CD4-positive, alpha-beta T cell treated with Interleukin-4 for 4 hours (primary cell): Measurements from ENCODE around the gene ASAP2.

ENCODE experiments used
- DNase-seq: peaks from one replicate; pipeline ENCODE4 v3.0.0-alpha.2; 2020

ASAP2 gene

GRCh38 chr2:9279426-9279825 is 72.8 kb downstream of the ASAP2 start:
- no peak for DNase-seq

- DNase-seq, result no peak
These were observed 73.6 kb downstream of the ASAP2 start for GRCh38 chr2:9280224-9280623.

DNA sequence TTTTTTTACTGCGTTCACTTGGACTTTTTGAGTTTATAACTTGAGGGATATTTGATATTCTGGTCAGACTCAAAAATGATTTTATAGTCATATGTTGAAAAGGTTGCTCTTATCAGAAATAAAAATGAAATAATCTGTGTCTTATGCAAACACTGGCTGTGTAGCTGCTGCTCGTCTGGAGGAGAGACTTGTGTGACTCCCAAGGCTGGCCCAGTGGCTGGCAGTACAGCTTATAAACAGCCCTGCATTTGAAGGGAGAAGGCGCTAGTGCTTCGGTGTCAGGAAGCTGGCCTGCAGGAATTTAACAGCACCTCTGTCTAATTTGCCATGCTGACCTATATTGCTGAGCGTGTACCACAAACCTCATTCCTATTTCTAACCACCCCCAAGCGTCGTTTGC is 74.5 kb downstream of the ASAP2 start:
- no peak for DNase-seq

DNA sequence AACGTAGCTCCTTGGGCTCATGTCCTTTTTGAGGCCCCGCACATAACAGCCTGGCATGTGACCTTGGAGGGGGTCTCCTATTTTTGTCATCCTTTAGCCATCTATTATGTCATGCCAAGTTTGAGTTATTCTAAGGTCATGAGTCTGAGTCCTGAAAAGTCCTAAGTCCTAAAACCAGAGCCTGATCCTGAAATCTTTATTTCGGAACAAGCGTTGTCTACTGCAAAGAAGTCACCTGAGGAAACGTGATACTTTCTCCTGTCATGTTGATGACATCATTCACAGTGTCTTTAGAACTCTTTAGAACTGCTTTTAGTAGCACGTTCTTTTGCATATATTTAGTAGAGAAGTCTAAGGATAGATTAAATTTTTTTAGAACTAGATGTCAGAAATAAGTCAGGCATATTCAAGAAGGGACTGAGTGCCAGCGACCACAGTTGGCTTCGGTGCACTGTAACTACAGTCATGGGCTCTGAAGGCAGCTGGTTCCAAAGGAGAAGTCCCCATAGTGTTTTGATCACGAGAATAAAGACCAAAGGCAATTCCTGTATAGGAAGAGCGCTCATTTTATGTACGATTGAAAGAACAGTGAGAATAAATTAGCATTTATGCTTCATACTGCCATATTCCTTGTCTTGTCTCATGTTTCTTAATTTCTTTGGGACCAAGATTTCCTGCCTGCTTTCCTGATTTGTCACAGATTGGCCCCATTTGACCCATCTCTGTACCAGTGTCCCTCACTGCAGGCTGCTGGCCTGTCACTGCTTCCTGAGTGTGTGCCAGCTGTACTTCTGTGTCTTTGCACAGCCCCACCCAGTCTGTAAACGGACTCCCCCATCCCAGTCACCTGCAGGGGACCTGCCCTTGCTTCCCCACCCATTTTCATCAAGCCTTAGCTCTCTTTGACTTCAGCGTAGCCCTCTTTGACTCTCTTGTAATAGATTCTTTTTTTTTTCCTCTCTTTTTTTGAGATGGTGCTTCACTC is 75.8 kb downstream of the ASAP2 start:
- no peak for DNase-seq

GRCh38 chr2:9284521-9285297 is 78.1 kb downstream of the ASAP2 start:
- no peak for DNase-seq

DNA sequence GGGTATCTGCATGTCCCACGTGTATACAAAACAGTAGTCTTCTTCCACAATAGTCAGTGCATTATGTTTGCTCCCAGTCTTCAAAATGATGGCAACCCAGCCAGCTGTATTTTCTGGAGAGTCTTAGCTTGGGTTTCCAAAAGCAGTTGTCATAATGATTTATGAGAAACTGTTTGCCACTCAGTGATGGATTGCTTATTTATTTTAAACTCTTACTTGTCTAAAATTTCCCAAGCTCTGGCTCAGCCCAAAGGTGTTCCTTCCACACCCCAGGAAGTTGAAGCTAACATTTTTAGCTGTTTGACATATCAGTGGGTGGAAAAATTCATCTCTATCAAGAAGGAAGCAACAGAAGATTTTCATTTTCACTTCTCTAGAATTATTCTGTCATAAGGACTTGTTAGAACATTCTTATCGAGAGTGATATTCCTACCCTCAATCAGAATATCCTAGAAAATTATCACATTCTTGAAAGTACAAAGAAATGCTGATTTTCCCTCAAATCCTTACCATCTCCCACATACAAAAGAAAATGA is 78.8 kb downstream of the ASAP2 start:
- DNase-seq, result no peak

DNA sequence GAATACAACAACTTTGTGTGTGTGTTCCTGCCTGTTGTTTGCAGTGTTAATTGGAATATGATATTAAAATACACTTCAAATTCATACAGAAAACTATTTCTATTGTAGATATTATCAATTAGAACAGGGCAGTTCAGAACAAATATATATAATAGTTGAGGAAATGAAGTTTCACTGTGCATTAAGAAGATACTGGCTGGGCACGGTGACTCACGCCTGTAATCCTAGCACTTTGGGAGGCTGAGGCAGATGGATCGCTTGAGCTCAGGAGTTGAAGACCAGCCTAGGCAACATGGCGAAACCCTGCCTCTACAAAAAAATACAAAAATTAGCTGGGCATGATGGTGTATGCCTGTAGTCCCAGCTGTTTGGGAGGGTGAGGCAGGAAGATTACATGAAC is 79.3 kb downstream of the ASAP2 start:
- DNase-seq, result no peak

DNA sequence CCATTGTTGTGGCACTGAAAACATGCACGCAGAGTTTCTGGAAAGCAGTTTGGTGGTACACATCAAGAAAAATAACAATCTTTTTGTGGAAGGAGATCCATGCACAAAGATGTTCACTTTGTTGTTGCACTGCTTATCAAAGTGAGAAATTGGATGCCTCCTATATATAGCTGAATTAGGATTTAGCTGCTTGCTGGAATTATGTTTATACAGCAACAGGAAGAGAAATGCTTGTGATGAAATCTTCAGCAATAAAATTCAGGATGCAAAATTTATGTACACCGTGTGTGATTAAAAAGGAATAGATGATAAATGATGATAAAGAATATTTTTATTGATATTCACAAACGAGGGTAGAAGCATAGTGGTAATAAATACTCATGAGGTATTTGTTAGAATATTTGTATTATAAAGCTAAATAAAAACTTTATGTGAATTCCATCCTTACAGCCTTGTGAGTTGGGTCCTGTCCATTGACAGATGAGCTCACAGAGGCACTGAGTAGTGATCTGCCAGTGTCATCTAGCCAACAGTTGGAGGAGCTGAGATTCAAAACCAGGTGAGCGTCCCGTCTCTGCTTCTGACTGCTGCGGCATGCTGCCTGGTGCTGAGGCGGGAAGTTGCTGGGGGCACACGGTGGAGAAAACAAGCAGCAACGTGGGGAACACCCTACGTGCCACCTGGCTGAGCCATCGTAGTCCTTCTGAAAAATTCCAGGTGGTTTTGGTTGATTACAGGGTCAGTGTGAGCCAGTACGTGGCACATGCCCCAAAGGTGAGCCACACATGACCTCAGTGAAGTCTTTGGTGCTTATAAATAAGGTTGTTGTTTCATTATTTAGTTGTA is 80.2 kb downstream of the ASAP2 start:
- DNase-seq, result no peak

- DNase-seq, result no peak
These were observed 80.9 kb downstream of the ASAP2 start for GRCh38 chr2:9287400-9288045.

GRCh38 chr2:9288233-9288632 is 81.6 kb downstream of the ASAP2 start:
- DNase-seq, result no peak

DNA sequence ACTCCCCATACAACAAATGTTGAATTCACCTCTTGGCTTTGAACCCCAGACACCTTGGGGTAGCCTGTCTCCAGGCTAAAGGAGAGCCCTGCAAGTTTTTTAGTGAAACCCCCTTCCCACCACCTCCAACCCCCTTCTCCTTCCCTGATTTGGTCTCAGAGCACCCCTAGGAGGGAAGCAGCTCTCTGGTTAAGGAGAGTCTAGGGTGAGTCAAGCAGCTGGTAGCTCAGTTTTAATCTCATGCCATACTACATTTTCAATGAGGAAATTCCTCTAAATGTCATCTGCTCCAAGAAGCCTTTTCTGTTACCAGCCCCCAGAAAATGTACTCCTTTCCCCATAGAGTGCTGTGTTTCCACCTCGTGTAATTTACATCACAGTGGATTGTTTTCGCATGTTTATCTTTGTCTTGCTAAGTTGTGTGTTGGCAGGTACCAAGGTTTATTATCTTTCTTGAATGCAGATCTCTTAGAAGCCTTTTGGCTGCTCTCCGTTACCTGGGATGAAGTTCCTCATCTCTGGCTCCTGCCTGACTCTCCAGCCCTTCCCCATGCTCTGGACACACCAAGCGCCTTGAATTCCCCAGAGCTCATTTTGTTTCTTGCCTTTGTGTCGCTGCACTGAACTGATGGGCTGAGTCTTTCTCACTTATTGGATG is 82.2 kb downstream of the ASAP2 start:
- no peak for DNase-seq

- DNase-seq, result no peak
These were observed 84.7 kb downstream of the ASAP2 start for GRCh38 chr2:9291331-9291730.

GRCh38 chr2:9291866-9292265 is 85.3 kb downstream of the ASAP2 start:
- no peak for DNase-seq

DNA sequence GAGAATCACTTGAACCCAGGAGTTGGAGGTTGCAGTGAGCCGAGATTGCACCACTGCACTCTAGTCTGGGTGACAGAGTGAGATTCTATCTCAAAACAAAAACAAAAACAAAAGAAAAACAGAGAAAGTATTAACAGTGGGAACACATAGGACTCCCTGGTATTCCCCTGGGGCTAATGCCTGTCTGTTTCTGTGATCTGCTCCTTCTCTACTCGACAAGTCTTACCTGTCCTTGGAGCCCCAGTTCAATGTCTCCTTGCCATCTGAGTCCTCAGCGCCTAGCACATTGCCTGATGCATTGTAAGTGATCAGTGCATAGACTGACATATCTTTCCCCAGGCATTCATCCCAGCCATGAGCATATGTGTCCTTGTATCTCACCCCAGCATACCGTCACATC is 85.8 kb downstream of the ASAP2 start:
- DNase-seq, result no peak

- no peak for DNase-seq
These were observed 88.2 kb downstream of the ASAP2 start for GRCh38 chr2:9294764-9295163.

DNA sequence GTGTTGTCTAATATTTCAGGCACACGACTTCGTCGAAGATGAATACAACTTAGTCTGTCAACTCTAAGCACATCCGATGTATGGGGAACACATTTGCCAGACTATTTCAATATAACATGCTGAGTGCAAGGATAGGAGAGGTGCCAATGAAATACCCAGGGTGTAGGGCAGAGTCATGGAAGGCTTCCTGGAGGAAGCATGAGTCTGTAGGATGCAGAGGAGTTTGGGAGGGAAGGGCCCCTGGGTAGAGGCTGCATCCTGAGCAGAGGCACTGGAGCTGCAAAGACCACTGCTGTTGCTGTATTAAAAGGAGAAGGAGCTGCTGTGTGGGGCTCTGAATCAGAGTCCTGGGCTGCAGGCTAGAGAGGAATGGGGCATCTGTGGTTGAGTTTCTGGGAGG is 89.9 kb downstream of the ASAP2 start:
- no peak for DNase-seq

DNA sequence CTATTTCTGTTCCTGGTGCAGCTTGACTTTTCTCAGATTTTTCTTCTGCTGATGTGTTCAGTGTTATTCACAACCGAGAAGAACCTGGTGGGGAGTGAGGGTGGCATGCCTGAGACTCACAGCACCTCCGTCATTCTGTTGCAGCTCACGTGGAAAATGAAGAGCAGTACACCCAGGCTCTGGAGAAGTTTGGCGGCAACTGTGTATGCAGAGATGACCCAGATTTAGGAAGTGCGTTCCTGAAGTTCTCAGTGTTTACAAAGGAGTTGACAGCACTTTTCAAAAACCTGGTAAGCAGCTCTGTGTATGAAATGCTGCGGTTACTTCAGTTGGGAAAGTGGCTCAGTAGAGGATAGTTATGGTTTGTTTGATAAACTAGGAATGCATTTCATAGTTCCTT is 90.5 kb downstream of the ASAP2 start:
- no peak for DNase-seq

DNA sequence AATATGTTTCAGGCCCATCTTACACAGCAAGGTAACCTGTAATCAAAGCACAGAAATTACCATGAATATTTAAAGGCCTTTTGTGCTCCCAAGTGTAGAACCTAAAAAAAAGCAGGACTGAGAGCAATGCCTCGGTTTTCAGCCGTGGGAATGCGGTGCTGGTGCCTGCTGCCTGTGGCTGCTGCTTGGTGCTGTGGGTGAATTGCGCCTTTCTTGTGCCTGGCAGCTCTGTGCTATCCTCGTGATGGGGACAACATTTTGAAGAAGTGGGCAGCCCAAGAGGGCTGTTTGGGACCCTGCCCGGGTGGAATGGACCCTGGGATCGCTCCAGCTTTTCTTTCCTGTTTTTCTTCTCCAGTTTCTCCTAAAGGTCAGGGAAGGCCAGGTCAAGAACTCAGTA is 91.2 kb downstream of the ASAP2 start:
- DNase-seq, result no peak

DNA sequence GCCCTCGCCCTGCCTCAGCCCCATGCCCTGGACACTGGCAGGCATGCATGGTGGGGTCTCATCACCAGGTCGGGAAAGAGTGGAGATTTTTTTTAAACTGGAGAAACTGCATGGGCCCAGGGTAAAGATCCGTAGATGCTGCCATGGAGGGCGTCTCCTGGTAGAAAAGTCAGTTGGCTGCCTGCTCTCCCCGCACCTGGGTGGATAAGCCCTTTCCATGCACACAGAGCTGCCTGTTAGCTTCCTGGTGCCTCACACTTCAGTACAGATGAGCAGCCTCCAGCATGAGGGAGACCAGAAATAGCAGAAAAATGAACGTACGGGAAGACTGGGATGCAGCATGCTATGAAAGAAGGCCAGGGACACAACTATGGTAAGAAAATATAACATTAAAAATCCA is 92.0 kb downstream of the ASAP2 start:
- DNase-seq, result no peak

DNA sequence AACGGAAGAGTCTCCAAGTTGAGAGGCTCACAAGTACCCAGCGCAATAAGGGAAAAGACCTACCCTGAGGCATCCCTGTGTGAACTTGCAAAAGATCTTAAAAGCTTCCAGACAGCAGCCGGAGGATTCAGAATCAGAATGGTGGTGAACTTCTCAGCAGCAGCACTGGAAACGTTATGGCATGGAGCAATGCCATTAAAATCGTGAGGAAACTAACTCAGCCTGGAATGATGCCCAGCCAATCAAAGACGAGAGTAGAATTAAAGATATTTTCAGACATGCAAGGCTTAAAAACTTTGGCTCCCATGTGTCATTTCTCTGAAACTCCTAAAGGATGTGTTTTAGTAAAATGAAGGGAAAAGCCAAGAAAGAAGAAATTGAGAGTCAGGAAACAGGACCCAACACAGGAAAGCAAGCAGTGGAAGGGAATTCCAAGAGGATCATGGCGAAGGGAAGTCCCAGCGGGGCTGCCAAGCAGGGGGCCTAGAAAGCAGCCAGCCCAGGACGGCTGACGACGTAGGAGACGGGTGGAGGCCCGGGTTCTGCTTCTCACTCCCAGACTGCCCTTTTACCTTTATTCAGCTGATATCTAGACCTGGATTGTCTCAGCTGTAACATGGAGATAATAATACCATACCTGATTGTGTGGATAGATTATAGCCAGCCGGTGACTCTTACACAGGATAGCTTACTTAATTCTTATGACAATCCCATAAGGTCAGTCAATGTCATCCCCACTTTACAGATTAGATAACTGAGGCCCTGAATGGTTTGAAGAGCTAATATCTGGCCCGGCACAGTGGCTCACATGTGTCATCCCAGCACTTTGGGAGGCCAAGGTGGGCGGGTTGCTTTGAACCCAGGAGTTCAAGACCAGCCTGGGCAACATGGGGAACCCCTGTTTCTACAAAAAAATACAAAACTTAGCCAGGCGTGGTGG is 92.8 kb downstream of the ASAP2 start:
- no peak for DNase-seq

- no peak for DNase-seq
These were observed 93.6 kb downstream of the ASAP2 start for GRCh38 chr2:9300214-9300613.
